ENCODE measurements around the gene MTCL1.

DNA sequence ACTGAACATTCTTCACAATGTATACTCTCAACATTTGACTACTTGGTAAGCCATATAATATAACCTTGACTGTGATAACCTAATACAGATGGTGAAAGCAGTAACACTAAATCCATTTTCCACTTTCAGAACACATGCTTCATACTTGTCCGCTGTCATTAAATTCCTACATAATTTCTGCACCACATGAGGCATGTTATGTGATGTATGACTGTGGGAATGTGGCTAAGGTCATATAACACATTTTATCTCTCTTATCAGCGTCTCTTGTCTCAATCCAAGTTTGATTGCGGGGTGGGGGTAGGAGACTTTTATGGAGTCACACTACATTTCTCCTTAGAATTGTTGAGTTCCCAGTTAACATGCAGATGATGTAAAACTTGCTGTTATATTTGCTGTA, 110.9 kb downstream of the MTCL1 start:
- TF ChIP-seq ZNF274 (IDR thresholded peaks at IDR 0.05; ENCODE audit: low read depth, low read length) (no peak), YY1 (IDR thresholded peaks at IDR 0.05; ENCODE audit: insufficient read depth, insufficient read length) (no peak), SUZ12 (IDR thresholded peaks at IDR 0.05; ENCODE audit: extremely low read depth, insufficient read depth, insufficient read length) (no peak)

Measured in NT2/D1 (cell line).